HG03095 (cell line): ENCODE results near the gene ALDH1B1.
"Not testable (repeated sequence)": the region's sequence is repeated elsewhere in the genome, so short reads cannot be mapped to it uniquely, and the experiment has no call there.

Experiments used
- ATAC-seq: cut with Tn5 transposase; IDR thresholded peaks from one replicate; pipeline ENCODE4 v1.9.1; 2021; ENCODE audit warnings: moderate library complexity; ENCODE audit not compliant: unreplicated experiment

The ALDH1B1 gene

GRCh38 chr9:38360839-38361472 lies 31.5 kb upstream of the ALDH1B1 start:
- no peak for ATAC-seq

GRCh38 chr9:38361473-38361850 lies 31.0 kb upstream of the ALDH1B1 start:
- ATAC-seq, result no peak

- ATAC-seq, result peak; percentile 52
Measured at GRCh38 chr9:38362852-38363588, 29.5 kb upstream of the ALDH1B1 start.

- ATAC-seq, result no peak
Measured at GRCh38 chr9:38363589-38363925, 28.9 kb upstream of the ALDH1B1 start.

GRCh38 chr9:38367898-38368297 lies 24.6 kb upstream of the ALDH1B1 start:
- no peak for ATAC-seq

GRCh38 chr9:38368731-38369130 lies 23.8 kb upstream of the ALDH1B1 start:
- ATAC-seq, result no peak

- ATAC-seq, result no peak
Measured at GRCh38 chr9:38370176-38370575, 22.3 kb upstream of the ALDH1B1 start.

- ATAC-seq, result peak; percentile 49
Measured at GRCh38 chr9:38371495-38371894, 21.0 kb upstream of the ALDH1B1 start.

- no peak for ATAC-seq
Measured at GRCh38 chr9:38372762-38373619, 19.5 kb upstream of the ALDH1B1 start.

- ATAC-seq, result no peak
Measured at GRCh38 chr9:38373679-38374078, 18.8 kb upstream of the ALDH1B1 start.

- ATAC-seq, result no peak
Measured at GRCh38 chr9:38374847-38375571, 17.5 kb upstream of the ALDH1B1 start.

- ATAC-seq, result no peak
Measured at GRCh38 chr9:38375572-38375963, 16.9 kb upstream of the ALDH1B1 start.

GRCh38 chr9:38376021-38376670 lies 16.4 kb upstream of the ALDH1B1 start:
- ATAC-seq, result no peak

- not testable (repeated sequence) for ATAC-seq
Measured at GRCh38 chr9:38377336-38378083, 15.0 kb upstream of the ALDH1B1 start.

- ATAC-seq, result no peak
Measured at GRCh38 chr9:38380230-38380871, 12.2 kb upstream of the ALDH1B1 start.

- ATAC-seq, result no peak
Measured at GRCh38 chr9:38380872-38381534, 11.5 kb upstream of the ALDH1B1 start.

- ATAC-seq, result no peak
Measured at GRCh38 chr9:38382141-38382540, 10.4 kb upstream of the ALDH1B1 start.

- ATAC-seq, result no peak
Measured at GRCh38 chr9:38384990-38385848, 7.3 kb upstream of the ALDH1B1 start.
